HepG2 (cell line): ENCODE data around the gene PLEKHM2. TPM values are rescaled to one million over a fixed set of nuclear protein-coding genes. Genes with fewer than 3 reads are reported as not detected.

ENCODE experiments used
- AHR ChIP-seq: IDR thresholded peaks from 2 replicates; pipeline ENCODE4 v1.6.1; 2018; ENCODE audit warnings: missing genetic modification reagents, missing compliant biosample characterization
- ELF4 ChIP-seq: sonication (generic); formaldehyde crosslinking; IDR thresholded peaks from 2 replicates; pipeline ENCODE4 v1.5.0; 2020; ENCODE audit warnings: missing genetic modification reagents, mild to moderate bottlenecking, moderate library complexity, borderline replicate concordance
- HOXD1 ChIP-seq: sonication (generic); formaldehyde crosslinking; IDR thresholded peaks from 2 replicates; pipeline ENCODE4 v1.5.0; 2020; ENCODE audit warnings: missing genetic modification reagents
- KLF11 ChIP-seq: IDR thresholded peaks from 2 replicates; pipeline ENCODE4 v1.6.1; 2016; ENCODE audit warnings: missing compliant biosample characterization
- MAFG ChIP-seq: sonication (generic); formaldehyde crosslinking; IDR thresholded peaks from 2 replicates; pipeline ENCODE4 v1.5.1; 2020; ENCODE audit warnings: mild to moderate bottlenecking, missing genetic modification reagents
- MEIS2 ChIP-seq: sonication (generic); formaldehyde crosslinking; IDR thresholded peaks from 2 replicates; pipeline ENCODE4 v1.9.0; 2021; ENCODE audit warnings: mild to moderate bottlenecking, missing genetic modification reagents
- MTA1 ChIP-seq: sonication (generic); formaldehyde crosslinking; IDR thresholded peaks from 2 replicates; pipeline ENCODE4 v1.4.0; 2020; ENCODE audit warnings: missing genetic modification reagents, mild to moderate bottlenecking, borderline replicate concordance
- NR2F6 ChIP-seq, 2 experiments: IDR thresholded peaks; 2 replicates each; pipeline ENCODE4 v1.6.1; 2016; ENCODE audit warnings: antibody characterized with exemption in 1 of 2, mild to moderate bottlenecking in 1 of 2
- RELA ChIP-seq: sonication (generic); formaldehyde crosslinking; IDR thresholded peaks from 2 replicates; pipeline ENCODE4 v1.4.0; 2020; ENCODE audit warnings: missing genetic modification reagents
- SMC3 ChIP-seq: IDR thresholded peaks from 2 replicates; pipeline ENCODE4 v1.6.1; 2011; ENCODE audit warnings: low read length, improper control_type of control experiment
- XBP1 ChIP-seq: sonication (generic); formaldehyde crosslinking; IDR thresholded peaks from 2 replicates; pipeline ENCODE4 v1.5.0; 2020; ENCODE audit warnings: missing genetic modification reagents
- ZNF101 ChIP-seq: sonication (generic); formaldehyde crosslinking; IDR thresholded peaks from 2 replicates; pipeline ENCODE4 v1.4.0; 2020; ENCODE audit warnings: mild to moderate bottlenecking, low read depth, missing genetic modification reagents, borderline replicate concordance
- ZNF432 ChIP-seq: sonication (generic); formaldehyde crosslinking; IDR thresholded peaks from 2 replicates; pipeline ENCODE4 v1.5.0; 2020; ENCODE audit warnings: missing genetic modification reagents, mild to moderate bottlenecking, borderline replicate concordance
- ZNF687 ChIP-seq: sonication (generic); formaldehyde crosslinking; IDR thresholded peaks from 2 replicates; pipeline ENCODE4 v1.5.1; 2020; ENCODE audit warnings: mild to moderate bottlenecking, missing genetic modification reagents, moderate library complexity
- polyA plus RNA-seq, 8 experiments: library from polyadenylated mRNA; depleted of rRNA in 3 of 8; stranded (reverse) in 7 of 8; unstranded in 1 of 8; fragments of >200 nt; fragmentation: Illumina TruSeq in 4 of 8; extraction: Trizol in 4 of 8; gene quantifications; 2 replicates each; pipeline versions ENCODE4 v1.2.1 to v1.2.3, GENCODE V29; 2011 to 2016; ENCODE audit warnings: low read depth in 4 of 8, missing spikeins in 1 of 8, mixed read lengths in 1 of 8; ENCODE audit not compliant: insufficient read depth in 1 of 8
- total RNA-seq, 5 experiments: library from RNA; depleted of rRNA; stranded (reverse); fragments of >200 nt; fragmentation: Illumina TruSeq; extraction: Trizol; gene quantifications; 2 replicates each; pipeline ENCODE4 v1.2.3, GENCODE V29; 2016; ENCODE audit warnings: low read depth in 1 of 5
- TF ChIP-seq, protein P1 (sequence below): sonication (generic); formaldehyde crosslinking; IDR thresholded peaks from 2 replicates; pipeline ENCODE4 v1.5.1; 2020; ENCODE audit warnings: mild to moderate bottlenecking, missing genetic modification reagents
- TF ChIP-seq, protein P2 (sequence below): sonication (generic); formaldehyde crosslinking; IDR thresholded peaks from 2 replicates; pipeline ENCODE4 v1.5.0; 2020; ENCODE audit warnings: mild to moderate bottlenecking, missing genetic modification reagents, borderline replicate concordance

Gene PLEKHM2
- total and polyA plus RNA-seq, 2 of the 13 experiments (the other 11 are each of a cell fraction or from before 2014, with no cell fraction given), result 16.5 to 27.3 TPM

GRCh38 chr1:15734901-15735300, 50.8 kb downstream of the PLEKHM2 start (continued):
- TF ChIP-seq, protein P1, sequence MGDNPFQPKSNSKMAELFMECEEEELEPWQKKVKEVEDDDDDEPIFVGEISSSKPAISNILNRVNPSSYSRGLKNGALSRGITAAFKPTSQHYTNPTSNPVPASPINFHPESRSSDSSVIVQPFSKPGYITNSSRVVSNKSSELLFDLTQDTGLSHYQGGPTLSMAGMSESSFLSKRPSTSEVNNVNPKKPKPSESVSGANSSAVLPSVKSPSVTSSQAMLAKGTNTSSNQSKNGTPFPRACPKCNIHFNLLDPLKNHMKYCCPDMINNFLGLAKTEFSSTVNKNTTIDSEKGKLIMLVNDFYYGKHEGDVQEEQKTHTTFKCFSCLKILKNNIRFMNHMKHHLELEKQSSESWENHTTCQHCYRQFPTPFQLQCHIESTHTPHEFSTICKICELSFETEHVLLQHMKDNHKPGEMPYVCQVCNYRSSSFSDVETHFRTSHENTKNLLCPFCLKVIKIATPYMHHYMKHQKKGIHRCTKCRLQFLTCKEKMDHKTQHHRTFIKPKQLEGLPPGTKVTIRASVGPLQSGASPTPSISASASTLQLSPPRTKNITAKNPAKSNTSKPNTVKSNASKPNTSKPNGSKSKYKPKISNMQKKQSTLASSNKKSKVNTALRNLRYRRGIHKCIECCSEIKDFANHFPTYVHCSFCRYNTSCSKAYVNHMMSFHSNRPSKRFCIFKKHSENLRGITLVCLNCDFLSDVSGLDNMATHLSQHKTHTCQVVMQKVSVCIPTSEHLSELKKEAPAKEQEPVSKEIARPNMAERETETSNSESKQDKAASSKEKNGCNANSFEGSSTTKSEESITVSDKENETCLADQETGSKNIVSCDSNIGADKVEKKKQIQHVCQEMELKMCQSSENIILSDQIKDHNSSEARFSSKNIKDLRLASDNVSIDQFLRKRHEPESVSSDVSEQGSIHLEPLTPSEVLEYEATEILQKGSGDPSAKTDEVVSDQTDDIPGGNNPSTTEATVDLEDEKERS (CRISPR knock-in tag), result no peak
- TF ChIP-seq, protein P2, sequence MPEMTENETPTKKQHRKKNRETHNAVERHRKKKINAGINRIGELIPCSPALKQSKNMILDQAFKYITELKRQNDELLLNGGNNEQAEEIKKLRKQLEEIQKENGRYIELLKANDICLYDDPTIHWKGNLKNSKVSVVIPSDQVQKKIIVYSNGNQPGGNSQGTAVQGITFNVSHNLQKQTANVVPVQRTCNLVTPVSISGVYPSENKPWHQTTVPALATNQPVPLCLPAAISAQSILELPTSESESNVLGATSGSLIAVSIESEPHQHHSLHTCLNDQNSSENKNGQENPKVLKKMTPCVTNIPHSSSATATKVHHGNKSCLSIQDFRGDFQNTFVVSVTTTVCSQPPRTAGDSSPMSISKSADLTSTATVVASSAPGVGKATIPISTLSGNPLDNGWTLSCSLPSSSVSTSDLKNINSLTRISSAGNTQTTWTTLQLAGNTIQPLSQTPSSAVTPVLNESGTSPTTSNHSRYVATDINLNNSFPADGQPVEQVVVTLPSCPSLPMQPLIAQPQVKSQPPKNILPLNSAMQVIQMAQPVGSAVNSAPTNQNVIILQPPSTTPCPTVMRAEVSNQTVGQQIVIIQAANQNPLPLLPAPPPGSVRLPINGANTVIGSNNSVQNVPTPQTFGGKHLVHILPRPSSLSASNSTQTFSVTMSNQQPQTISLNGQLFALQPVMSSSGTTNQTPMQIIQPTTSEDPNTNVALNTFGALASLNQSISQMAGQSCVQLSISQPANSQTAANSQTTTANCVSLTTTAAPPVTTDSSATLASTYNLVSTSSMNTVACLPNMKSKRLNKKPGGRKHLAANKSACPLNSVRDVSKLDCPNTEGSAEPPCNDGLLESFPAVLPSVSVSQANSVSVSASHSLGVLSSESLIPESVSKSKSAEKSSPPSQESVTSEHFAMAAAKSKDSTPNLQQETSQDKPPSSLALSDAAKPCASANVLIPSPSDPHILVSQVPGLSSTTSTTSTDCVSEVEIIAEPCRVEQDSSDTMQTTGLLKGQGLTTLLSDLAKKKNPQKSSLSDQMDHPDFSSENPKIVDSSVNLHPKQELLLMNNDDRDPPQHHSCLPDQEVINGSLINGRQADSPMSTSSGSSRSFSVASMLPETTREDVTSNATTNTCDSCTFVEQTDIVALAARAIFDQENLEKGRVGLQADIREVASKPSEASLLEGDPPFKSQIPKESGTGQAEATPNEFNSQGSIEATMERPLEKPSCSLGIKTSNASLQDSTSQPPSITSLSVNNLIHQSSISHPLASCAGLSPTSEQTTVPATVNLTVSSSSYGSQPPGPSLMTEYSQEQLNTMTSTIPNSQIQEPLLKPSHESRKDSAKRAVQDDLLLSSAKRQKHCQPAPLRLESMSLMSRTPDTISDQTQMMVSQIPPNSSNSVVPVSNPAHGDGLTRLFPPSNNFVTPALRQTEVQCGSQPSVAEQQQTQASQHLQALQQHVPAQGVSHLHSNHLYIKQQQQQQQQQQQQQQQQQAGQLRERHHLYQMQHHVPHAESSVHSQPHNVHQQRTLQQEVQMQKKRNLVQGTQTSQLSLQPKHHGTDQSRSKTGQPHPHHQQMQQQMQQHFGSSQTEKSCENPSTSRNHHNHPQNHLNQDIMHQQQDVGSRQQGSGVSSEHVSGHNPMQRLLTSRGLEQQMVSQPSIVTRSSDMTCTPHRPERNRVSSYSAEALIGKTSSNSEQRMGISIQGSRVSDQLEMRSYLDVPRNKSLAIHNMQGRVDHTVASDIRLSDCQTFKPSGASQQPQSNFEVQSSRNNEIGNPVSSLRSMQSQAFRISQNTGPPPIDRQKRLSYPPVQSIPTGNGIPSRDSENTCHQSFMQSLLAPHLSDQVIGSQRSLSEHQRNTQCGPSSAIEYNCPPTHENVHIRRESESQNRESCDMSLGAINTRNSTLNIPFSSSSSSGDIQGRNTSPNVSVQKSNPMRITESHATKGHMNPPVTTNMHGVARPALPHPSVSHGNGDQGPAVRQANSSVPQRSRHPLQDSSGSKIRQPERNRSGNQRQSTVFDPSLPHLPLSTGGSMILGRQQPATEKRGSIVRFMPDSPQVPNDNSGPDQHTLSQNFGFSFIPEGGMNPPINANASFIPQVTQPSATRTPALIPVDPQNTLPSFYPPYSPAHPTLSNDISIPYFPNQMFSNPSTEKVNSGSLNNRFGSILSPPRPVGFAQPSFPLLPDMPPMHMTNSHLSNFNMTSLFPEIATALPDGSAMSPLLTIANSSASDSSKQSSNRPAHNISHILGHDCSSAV, result no peak
- TF ChIP-seq XBP1 (CRISPR knock-in tag), result no peak
- no peak for TF ChIP-seq ZNF101 (CRISPR knock-in tag)
- no peak for TF ChIP-seq SMC3
- TF ChIP-seq ZNF432 (CRISPR knock-in tag), result no peak
- TF ChIP-seq RELA (CRISPR knock-in tag), result no peak
- no peak for TF ChIP-seq MTA1 (CRISPR knock-in tag)
- no peak for TF ChIP-seq AHR
- peak; percentile 33; the same call in 1 of the 2 replicates for TF ChIP-seq NR2F6 (IDR thresholded peaks at IDR 0.05)
- peak; percentile 66; the same call in 1 of the 2 replicates for TF ChIP-seq NR2F6 (CRISPR knock-in tag; IDR thresholded peaks at IDR 0.05)
- TF ChIP-seq ZNF687, result peak; percentile 81
- TF ChIP-seq ELF4 (CRISPR knock-in tag), result no peak
- TF ChIP-seq MEIS2 (CRISPR knock-in tag), result no peak
- TF ChIP-seq HOXD1, result no peak
- no peak for TF ChIP-seq MAFG (CRISPR knock-in tag)
- no peak for TF ChIP-seq KLF11 (CRISPR knock-in tag)
